ENCODE data around the gene PRR33.

Gene PRR33

DNA sequence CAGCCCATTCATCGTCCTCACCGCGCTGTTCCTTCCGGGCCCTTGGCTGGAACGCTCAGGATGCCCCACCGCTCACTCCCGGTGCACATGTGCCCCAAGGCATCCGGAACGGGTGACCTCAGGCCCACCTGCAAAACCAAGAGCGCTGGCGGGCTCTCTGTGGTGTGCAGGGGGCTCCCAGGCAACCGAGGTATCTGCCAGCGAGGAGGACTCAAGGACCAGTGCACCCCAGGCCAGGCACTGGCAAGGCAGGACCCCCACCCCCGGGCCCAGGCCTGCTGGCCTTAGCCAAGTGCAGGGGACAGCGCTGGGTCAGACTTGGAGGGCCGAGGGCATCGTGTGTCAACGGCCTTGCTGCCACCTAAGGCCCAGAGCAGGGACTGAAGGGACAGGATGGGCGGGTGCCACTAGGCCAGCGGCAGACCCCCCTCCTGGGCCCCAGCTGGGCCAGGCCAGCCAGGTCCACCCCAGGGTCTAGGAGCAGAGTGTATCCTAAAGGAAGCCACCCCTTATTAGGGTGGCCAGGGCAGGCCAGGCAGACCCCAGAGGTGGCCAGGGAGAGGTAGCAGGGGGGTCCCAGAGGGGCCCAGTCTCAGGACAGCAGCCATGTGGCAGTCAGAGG lies 36.3 kb upstream of the PRR33 start:
- DNase-seq, result no peak

DNA sequence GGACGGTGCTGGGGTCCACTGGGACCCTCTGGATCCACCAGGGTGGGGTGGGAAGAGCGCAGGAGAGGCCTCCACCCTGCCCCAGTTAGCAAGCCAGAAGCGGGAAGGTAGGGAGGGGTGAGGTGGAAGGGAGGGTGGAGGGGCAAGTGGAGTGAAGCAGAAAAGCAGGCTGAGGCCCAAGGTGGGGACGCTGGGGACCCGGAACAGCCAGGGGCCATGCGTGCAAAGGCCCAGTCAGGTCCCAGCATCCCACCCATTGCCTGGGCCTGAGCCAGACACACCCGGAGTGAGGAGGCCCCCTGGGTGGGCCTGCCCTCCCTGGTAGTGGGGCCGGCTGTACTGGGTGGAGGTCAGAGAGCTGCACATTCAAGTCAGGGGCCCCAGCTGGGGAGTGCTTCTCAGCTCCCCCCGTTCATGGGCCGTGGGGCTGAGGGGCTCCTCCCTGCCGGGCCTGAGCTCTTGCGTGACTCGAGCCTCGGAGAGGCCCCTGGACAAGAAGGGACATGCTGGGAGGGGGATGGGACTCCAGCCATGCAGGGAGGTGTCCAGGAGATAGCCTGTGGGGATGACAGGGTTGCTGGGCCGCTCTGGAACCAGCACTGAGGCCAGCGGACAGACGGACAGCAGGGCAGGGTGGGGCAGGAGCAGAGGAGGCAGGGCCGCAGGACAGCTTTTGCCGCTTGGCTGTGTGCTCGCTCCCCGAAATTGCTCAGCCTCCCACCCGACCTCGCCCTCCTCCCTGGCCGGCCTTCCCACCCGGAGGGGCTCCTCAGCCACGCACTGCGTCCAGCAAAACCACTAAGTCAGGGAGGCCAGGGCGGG lies 35.5 kb upstream of the PRR33 start:
- DNase-seq, result no peak

GRCh38 chr11:1926156-1927025 lies 34.7 kb upstream of the PRR33 start:
- DNase-seq, result no peak

DNA sequence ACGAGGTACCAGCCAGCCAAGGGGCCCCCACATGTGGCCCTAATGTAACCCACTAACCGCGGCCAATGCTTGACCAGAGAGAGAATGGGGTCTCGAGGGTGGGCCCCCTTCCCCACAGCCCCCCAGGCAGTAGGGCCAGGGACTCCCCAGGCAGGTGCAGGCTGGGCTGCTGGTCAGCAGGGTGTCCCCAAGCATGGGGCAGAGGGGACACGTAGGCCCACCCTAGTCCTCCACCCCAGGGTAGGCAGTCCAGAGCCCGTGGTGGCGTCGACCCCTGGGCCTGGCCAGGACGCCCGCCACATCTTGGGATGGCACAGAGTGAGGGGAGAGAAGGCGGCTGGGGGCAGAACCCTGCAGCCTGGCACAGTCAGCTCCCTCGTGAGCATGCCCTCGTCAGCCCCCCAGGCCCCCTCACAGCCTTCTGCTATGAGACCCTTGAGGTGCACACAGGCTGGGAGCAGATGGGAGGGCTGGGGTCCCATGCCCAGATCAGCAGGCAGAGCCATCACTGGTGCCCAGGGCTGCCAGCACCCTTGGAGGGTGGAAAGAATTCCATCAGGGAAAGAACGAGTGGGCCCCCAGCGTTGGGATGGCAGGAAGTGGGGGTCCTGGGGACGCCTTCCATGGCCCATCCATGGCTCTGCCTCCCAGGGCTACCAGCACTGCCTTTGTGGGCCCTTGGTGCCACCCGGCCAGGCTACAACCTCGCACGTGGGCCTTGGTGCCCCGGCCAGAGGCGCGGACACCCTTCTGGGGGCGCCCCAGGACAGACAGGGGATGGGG lies 33.9 kb upstream of the PRR33 start:
- DNase-seq, result no peak

DNA sequence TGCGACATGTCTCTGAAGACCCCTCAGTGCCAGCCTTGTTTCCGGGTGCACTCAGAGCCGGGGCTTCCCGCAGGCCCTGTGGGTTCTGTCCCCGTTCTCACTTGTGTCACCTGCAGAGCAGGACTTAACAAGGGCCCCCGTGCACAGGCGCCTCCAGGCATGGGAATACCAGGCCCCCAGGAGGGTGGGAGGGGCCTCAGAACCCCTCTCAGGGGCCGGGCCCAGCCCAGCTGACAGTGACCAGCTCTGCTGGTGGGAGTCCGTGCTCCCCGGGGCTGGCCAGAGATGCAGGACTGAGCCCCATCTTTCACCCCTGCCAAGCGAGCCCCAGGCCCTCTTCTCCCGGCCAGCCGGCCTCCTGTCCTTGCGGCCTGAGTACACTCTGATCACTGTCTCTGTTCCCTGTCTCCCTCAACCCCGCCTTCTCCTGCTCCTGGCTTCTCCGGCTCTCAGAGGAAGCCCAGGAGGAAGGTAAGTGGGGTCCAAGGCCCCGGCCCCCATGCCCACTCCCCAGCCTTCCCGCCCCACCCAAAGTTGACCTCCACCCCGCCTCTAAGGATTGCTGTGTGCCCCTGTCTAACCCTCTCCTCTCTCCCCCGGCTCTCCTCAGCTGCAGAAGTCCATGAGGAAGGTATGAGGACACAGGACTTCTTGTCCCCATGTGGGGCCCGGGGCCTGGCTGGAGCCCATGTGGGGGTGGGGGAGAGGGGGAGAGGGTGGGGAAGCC lies 33.1 kb upstream of the PRR33 start:
- no peak for DNase-seq

- no peak for DNase-seq
These were observed 32.5 kb upstream of the PRR33 start for GRCh38 chr11:1924181-1924580.

GRCh38 chr11:1923201-1923956 lies 31.7 kb upstream of the PRR33 start:
- no peak for DNase-seq

- DNase-seq, result no peak
These were observed 30.9 kb upstream of the PRR33 start for GRCh38 chr11:1922481-1923081.

DNA sequence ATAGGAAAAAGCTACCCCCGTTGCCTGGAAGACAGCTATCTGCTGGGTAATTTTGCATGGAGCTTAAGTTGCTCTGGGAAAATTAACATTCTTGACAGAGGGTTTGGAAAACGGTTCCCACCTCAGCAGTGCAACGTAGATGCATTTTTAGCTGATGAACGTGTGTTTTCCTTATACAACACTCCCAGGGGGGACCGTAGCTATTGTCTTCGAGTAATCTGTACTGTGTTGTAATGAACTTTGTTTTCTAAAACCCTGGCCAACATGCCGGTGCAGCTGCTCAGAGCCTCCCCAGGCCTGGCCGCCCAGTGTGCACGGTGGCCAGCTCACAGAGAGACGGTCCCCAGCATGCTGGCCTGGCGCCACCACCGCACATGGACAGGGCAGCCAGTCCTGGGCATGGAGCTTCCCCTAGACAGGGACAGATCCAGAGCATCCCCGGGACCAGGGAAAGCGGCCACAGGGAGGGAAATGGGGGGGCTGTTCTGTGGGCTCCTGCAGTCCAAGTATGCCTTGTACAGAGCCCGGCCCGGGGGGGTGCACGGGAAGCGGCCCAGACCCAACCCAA lies 30.0 kb upstream of the PRR33 start:
- no peak for DNase-seq

GRCh38 chr11:1920909-1921573 lies 29.3 kb upstream of the PRR33 start:
- no peak for DNase-seq

- DNase-seq, result no peak
These were observed 28.6 kb upstream of the PRR33 start for GRCh38 chr11:1920128-1920908.

GRCh38 chr11:1919391-1920127 lies 27.9 kb upstream of the PRR33 start, which contains the start of gene TNNT3:
Gene TNNT3, plus strand, starts transcription at chr11:1919703. Its CDS starts 3,172 bp downstream, at chr11:1922875.
- no peak for DNase-seq

DNA sequence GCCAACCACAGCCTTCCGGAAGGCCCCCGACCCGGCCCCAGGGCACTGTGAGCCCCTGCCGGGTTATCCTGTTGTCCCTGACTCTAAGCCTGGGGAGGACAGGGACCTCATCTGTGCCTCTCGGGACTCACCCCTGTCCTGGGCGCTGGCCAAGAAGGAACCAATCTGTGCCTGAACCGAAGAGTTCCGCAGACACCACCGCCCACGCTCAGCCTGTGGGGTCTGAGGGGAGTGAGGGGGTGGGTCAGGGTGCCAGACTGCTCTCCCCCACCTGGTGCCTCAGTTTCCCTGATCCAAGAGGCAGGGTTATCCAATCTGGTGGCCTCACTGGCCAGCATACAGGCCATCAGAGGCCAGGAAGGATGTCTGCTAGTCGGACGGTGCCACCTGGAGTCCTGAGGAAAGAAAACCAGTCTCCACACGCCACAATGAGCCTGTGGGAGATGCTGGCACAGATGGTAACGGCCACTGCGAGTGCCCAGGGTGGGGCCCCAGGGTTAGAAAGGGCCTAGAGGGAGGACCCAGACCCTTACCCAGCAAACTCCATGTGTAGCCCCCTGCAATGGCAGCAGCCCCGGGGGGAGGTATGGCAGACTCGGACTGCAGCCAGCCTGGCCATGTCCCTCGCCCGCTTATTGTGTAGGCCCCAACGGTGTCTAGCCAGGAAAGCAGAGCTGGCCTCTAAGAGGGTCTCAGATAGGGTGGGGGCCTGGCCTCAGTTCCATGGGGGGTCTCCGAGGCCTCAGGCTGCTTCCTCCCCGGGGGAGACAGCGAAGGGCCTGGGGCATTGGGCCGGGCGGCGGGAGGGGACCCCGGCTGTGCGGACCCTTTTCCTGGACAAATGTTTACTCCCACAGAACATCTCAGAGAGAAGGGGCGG lies 27.0 kb upstream of the PRR33 start:
- DNase-seq, result no peak

DNA sequence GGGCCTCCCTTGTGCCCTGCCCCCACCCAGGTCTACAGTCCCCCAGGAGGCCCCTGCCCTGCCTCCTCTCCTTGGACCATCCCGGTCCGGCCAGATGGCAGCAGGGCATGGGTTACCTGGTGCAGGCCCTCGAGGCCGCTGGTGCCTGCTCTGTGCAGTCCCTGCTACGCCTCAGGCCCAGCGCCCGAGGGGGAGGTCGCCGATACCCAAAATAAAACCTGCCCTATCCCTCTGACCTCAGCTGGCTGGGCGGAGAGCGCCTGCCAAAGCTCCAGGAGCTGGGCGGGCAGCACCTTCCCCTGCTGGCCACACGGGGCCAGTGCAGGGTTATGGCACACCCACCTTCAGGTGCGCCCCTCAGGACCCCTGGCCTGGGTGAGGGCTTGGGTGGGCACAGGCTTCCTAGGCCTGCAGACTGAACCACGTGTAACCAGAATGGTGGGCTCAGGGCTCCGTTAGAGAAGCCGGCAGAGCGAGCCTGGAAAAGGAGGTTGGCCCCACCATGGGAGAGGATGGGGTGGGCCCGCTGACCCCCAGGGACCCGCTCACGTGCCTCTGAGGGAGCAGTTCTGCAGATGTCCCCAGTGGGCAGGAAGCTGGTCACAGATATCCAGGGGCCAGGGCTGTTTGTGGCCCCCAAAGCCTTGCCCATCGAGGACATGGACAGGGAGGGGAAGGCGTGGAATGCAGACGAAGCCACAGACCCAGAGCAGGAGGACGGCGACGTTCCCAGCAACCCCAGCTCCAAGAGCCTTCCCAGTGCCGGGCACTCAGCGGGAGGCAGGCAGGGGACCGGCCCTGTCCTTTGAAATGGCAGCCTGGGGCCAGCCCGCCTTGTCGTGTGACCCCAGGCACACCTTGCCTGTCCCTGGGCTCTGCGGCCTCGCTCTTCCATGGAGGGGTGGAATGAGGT lies 26.1 kb upstream of the PRR33 start:
- no peak for DNase-seq

- no peak for DNase-seq
These were observed 25.4 kb upstream of the PRR33 start for GRCh38 chr11:1916986-1917522.

Data from NCI-H187 (cell line).